GM10248 (cell line): ENCODE data around the gene PNMA6A.

Source experiments
- CTCF ChIA-PET: fragments of 300-600 bp; sonication (Branson Sonifier 250); formaldehyde crosslinking; extraction: SDS; loops from one replicate; lab custom pipeline; 2021; ENCODE audit warnings: antibody characterized with exemption; lab: Yijun Ruan, JAX
- POLR2A ChIA-PET: fragments of 350-650 bp; sonication (Branson Sonifier 250); formaldehyde crosslinking; extraction: SDS; loops from one replicate; lab custom pipeline; 2020; ENCODE audit warnings: antibody characterized with exemption; lab: Yijun Ruan, JAX
- DNase-seq: peaks from one replicate; pipeline ENCODE4 v3.0.0; 2012; ENCODE audit errors: extremely low spot score
- CTCF ChIP-seq: IDR thresholded peaks from 2 replicates; pipeline ENCODE4 v1.5.1; 2012; ENCODE audit warnings: mild to moderate bottlenecking, low read depth; ENCODE audit errors: extremely low read depth, missing control alignments, control extremely low read depth

PNMA6A gene

DNA sequence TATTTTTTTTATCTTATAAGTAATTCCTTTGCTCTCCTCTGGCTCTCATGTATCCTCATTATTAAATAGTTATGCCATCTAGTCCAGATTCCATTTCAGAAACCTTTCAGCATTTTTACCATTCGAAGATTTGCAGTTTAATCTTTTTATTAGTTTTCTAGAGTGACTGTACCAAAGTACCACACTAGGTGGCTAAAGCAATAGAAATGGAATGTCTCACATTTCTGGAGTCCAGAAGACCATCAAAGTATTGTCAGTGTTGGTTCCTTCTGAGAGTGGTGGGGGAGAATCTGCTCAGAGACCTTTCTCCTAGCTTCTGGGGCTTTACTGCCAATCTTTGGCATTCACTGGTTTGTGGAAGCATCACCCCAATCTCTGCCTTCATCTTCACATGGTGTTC is 19.7 kb upstream of the PNMA6A start:
- no peak for TF ChIP-seq CTCF
- DNase-seq: no peak
- ChIA-PET CTCF (interaction anchor here (1.4 kb wide), 1 partner anchor 9 kb away, joined by 3 read pairs; no protein-coding TSS in a partner anchor), POLR2A (no interaction called here)

DNA sequence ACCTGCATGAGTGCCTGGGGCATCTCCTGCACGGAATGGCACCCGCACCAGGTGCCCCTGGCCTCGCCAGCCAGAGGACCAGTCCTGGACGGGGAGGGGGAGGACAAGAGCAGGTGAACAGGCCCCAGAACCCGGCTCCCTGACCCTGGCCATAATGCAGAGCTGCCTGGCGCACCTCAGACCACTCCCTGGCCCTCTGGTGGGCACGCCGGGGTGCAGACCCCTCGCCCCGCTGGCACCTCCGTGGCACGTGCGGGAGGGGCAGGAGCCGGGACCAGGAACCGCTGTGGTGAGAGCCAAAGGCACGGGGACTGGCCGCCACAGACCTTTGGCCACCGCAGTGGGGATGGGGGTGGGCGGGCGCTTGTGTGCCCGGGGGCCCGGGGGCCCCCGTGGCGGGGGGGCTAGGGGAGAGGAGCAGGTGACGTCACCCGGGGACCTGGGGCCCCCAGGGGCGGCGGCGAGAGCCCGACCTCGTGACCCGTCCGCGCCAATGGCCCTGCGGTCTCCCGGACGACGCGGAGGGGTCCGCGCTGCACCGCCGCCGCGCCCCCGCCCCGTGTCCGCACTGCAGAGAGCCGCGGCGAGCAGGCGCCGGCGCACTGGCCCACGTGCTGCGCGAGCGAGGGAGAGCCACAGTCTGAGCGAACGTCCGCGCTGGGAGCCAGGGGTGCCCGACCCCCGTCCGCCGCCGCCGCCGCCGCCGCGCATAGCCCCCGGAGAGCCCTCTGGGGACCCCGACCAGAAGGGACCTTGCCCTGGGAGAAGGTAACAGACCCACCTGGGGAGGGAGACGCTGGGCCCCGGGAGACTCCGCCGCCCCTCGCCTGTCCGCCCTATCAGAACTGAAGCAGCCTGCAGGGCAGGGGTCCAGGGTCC is 16.1 kb upstream of the PNMA6A start, which contains the start of gene PNMA3:
TSS of gene PNMA3 (plus strand) at position 600 of the 879 bp plus-strand sequence. CDS start 586 bp downstream, outside the sequence.
- TF ChIP-seq CTCF: no peak
- ChIA-PET POLR2A (no interaction called here), CTCF (no interaction called here)
- no peak for DNase-seq

DNA sequence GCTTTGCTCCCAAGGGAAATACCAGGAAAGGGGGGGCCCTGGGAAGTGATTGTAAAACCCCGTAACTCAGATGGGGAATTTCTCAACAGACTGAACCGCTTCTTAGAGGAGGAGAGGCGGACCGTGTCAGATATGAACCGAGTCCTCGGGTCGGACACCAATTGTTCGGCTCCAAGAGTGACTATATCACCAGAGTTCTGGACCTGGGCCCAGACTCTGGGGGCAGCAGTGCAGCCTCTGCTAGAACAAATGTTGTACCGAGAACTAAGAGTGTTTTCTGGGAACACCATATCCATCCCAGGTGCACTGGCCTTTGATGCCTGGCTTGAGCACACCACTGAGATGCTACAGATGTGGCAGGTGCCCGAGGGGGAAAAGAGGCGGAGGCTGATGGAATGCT is 15.0 kb upstream of the PNMA6A start:
- DNase-seq: no peak
- no peak for TF ChIP-seq CTCF
- CTCF ChIA-PET: no interaction called here
- POLR2A ChIA-PET: no interaction called here

DNA sequence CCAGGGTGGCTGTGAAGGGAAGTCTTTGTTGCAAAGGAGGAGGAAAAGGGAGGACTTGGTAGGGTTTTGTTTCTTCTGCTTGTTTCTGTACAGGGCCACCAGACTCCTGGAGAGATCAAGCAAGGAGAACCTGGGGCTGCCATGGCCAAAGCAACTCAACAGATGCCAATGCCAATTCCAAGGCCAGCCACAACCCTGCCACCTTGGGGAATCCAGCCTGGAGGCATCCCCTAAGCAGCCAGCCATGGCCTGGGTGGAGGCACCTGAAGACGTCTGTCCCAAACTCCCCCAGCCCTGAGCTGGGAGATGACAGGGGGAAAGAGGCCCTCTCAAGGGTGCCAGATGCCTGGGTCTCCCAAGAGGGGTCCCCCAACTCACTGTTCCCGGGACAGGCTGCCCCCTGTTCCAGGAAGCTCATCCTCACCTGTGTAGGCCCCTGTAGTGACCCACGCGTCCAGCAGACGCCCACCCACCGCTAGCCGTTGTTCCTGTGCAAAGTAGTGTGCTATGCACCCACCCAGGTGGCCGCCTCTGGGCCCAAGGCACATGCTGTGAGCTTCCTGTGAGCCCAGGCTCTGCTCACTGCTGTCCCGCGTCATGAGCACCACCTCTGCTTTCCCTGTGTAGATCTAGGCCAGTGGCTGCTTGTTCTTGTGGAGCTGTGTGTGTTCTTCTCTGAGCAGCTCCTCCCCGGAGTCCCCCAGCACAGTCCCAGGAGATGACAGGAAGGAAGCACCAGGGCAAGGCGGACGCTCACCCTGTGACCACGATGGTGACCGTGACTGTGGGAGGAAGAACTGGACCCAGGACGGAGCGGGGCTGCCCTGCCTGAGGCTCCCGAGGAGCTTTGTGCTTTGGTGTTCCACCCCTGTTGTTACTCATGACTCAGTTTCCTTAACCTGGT is 12.8 kb upstream of the PNMA6A start:
- CTCF ChIA-PET: no interaction called here
- POLR2A ChIA-PET: no interaction called here
- DNase-seq: no peak
- no peak for TF ChIP-seq CTCF

DNA sequence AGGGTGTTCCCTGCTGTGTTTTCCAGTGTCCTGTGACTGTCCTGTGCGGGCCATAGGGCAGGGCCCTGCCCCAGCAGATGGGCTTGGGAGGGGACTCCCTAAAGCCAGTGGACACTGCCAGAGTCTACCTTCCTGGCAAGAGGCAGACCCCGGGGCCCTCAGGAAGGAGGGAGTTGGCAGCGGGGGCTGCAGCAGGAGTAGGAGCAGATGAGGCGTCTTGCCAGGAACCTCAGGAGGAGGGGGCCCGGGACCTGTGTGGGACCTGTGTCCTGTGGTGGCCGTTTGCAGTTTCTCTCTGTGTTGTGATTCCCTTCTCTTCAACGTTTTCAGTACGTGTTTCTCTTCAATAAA is 12.2 kb upstream of the PNMA6A start:
- no peak for TF ChIP-seq CTCF
- POLR2A ChIA-PET: no interaction called here
- DNase-seq: no peak
- CTCF ChIA-PET: no interaction called here

- ChIA-PET CTCF (interaction anchor here (1.0 to 1.4 kb wide), 2 partner anchors 9 to 29 kb away, joined by 3 read pairs; no protein-coding TSS in a partner anchor), POLR2A (no interaction called here)
- DNase-seq: no peak
- no peak for TF ChIP-seq CTCF
Observed at GRCh38 chrX:153061732-153062131, 10.5 kb upstream of the PNMA6A start.
